Measurements from ENCODE around the gene CAMSAP1.

Gene CAMSAP1

GRCh38 chr9:135937521-135938489 is 30.5 kb upstream of the CAMSAP1 start:
- no peak for DNase-seq

- DNase-seq = no peak
Measured at GRCh38 chr9:135933114-135933513, 25.8 kb upstream of the CAMSAP1 start.

GRCh38 chr9:135932656-135933055 is 25.3 kb upstream of the CAMSAP1 start:
- DNase-seq = no peak

- DNase-seq = no peak
Measured at GRCh38 chr9:135931349-135931820, 24.0 kb upstream of the CAMSAP1 start.

- no peak for DNase-seq
Measured at GRCh38 chr9:135930446-135931345, 23.4 kb upstream of the CAMSAP1 start.

- no peak for DNase-seq
Measured at GRCh38 chr9:135929656-135930445, 22.5 kb upstream of the CAMSAP1 start.

GRCh38 chr9:135928731-135929655 is 21.6 kb upstream of the CAMSAP1 start:
- DNase-seq = no peak

GRCh38 chr9:135928074-135928730 is 20.9 kb upstream of the CAMSAP1 start:
- DNase-seq = no peak

GRCh38 chr9:135927195-135928013 is 20.1 kb upstream of the CAMSAP1 start:
- DNase-seq = no peak

- no peak for DNase-seq
Measured at GRCh38 chr9:135926402-135927194, 19.3 kb upstream of the CAMSAP1 start.

- no peak for DNase-seq
Measured at GRCh38 chr9:135925496-135926133, 18.3 kb upstream of the CAMSAP1 start.

- DNase-seq = no peak
Measured at GRCh38 chr9:135924628-135925338, 17.4 kb upstream of the CAMSAP1 start.

- no peak for DNase-seq
Measured at GRCh38 chr9:135923508-135923907, 16.2 kb upstream of the CAMSAP1 start.

- DNase-seq = no peak
Measured at GRCh38 chr9:135921749-135922310, 14.5 kb upstream of the CAMSAP1 start.

GRCh38 chr9:135920973-135921585 is 13.7 kb upstream of the CAMSAP1 start:
- no peak for DNase-seq

GRCh38 chr9:135920256-135920930 is 13.0 kb upstream of the CAMSAP1 start:
- no peak for DNase-seq

Data from NCI-H1417 treated with DMSO at 0.1 percent for 48 hours (cell line).